ENCODE measurements around the gene PTPRC.

The PTPRC gene

GRCh38 chr1:198620951-198621824 lies 17.7 kb upstream of the PTPRC start:
- DNase-seq, result no peak

DNA sequence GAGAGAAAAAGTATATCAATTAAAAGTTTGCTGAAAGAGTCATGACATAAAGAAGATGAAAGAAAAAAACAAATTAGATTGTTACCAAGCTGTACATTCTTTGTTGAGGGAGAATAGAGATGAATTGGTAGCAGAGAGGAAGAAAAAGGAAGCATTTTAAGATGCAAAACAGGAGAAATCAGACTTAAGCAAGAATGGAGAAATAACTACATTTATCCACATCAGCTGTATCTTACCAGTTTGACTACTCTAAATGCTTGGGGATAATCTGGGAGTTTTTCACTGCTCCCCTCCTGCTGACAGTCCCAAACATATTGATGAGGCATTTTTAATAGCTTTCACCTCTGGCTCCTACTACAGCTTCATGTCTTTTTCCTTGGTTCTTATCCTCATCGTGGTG lies 16.8 kb upstream of the PTPRC start:
- DNase-seq, result no peak

GRCh38 chr1:198623752-198624647 lies 14.8 kb upstream of the PTPRC start:
- no peak for DNase-seq

- DNase-seq, result no peak
These were observed 14.2 kb upstream of the PTPRC start for GRCh38 chr1:198624648-198624980.

- no peak for DNase-seq
These were observed 11.3 kb upstream of the PTPRC start for GRCh38 chr1:198627436-198628066.

DNA sequence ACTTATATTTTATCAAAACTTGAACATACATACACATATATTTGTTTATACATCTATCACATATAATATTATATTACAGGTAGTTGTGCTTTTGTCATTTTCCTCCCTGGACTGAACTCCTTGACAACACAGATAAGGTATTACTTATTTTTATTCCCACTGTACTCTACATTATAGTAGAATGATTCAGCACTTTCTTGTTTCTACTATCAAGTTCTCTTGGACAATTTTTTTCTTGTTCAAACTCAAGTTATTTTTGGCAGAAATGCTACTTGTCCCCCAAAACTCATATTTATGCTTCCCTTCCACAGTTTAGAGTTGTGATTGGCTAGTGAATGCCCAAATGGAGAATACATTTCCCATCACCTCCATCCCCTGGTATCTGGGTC lies 10.8 kb upstream of the PTPRC start:
- no peak for DNase-seq

DNA sequence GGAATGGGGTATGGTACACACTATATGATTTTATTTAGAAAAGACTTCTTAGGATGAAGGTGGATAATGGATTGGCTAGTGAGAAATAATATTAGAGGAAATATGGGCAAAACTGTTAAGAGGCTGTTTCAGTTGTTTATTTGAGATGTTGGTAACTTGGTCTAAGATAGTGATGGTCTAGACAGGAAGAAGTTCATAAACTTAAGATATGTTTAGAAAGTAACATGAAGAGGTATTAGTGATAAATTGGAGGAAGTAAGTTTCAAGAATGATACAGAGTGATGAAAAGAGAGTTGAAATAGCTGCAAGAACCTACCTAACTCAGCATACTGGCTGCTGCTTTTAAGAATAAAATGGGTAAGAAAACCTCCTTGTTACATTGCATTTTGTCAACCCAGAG lies 9.2 kb upstream of the PTPRC start:
- DNase-seq, result no peak

DNA sequence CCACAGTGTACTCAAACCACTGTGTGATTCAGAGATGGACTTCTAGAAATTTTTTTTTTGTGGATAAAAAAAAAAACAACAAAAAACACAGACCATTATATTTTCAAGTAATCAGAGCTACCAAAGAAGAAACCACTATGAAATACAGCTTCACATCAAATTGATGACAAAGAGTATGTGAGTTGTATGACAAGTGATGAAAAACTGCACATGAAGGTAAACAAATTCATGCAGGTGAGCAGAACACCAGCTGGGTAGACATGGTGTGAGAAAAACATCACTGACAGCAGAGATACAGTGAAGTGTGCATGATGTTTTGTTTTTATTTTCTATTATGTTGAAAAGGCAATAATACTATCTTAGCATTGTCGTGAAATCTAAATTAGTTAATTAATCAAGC lies 8.0 kb upstream of the PTPRC start:
- DNase-seq, result no peak

DNA sequence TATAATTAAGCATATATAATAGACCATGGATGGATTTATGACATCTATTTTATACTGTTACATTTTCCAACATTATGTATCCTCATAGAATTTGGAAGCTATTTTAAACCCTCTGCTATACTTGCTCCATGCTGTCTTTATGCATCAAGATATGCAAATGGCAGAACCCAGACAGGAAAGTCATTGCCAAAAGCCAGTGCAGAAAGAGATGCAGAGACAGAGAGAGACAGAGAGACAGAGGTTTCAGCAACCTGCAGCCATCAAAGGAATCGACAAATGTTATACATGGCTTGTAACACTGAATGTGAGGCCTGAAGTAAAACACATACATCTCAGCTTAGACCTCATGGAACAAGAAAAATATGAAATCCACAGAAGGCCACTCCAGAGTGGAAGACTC lies 7.5 kb upstream of the PTPRC start:
- no peak for DNase-seq

- DNase-seq, result no peak
These were observed 6.8 kb upstream of the PTPRC start for GRCh38 chr1:198632007-198632406.

GRCh38 chr1:198633675-198634121 lies 5.1 kb upstream of the PTPRC start:
- DNase-seq, result no peak

GRCh38 chr1:198635964-198636363 lies 2.9 kb upstream of the PTPRC start:
- DNase-seq, result no peak

DNA sequence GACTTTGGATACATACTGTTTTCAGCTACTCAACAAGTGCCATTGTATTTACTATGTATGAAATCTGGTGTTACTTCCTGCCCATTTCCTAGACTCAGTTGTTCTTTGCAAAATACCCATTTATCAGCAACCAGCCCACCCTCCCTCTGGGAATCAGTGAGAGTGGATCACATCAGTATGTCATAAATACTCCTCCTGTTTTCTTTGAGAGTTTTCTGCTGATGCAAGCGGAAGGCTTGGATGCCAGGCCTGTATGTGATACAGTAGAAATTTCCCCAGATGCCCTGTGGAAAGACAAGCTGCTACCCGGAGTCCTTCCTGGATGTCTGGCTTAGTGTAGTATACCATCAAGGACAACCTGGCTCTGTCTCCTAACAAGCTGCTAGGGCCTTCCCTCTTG lies 2.4 kb upstream of the PTPRC start:
- no peak for DNase-seq

- no peak for DNase-seq
These were observed 1.7 kb upstream of the PTPRC start for GRCh38 chr1:198637157-198637556.

GRCh38 chr1:198637916-198638437 lies 863 bp upstream of the PTPRC start:
- DNase-seq, result no peak

DNA sequence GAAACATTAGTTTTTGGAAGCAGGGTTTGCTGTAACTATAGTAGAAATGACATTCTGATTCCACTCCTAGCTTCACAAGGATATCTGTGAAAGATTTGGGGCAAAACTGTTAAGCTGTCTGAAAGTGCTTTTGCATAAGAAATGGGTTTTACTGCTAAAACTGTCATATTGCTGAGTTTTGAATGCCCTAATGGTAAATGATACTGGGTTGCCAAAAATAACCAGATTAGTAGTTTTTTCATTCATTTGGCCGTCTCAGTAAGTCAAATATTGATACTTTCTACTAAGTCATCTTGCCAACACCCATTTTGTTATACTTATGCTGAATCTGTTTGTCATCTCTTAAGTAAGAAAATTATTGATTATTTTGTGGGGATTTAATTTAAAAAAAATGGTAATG lies 399 bp upstream of the PTPRC start:
- no peak for DNase-seq

DNA sequence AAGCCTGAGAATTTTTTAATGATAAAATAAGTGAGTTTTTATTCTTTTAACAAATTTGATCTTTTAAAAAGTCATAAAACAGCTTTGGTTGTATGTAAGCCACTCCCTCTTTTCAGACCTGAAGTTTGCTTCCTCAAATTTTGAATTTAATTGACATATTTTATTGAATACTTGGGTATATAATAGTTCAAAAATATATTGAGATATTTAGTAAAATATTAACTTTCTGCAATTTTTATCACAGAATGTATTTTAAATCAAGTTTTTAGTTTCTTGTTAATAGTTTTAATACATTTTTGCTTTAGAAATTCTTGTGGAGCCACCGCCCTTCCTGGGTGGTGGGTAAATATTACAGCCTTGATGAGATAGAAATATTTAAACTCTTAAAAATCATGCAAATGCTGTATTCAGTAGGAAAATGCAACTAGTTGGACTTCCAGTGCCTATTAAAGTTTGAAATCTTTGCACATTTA lies 867 bp downstream of the PTPRC start:
- no peak for DNase-seq

DNA sequence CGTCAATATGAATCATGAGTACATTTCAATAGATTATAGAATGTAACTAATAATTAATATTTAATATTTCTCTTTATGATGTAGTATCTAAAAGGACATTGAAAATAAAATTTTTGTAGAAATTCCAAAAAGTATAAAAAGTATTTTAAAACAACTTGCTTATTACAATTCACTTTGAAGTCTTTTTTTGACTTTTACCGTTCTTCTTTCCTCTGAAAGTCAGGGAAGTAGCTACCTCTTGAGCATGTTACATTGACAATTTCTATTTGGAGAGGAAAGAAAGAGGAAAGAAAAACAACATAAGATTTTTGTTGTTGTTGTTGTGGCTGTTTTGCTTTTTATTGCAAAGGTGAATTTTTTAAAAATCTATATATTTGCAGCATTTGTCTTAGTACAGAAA lies 1.3 kb downstream of the PTPRC start:
- DNase-seq, result no peak

GRCh38 chr1:198641501-198641900 lies 2.7 kb downstream of the PTPRC start:
- DNase-seq, result no peak

DNA sequence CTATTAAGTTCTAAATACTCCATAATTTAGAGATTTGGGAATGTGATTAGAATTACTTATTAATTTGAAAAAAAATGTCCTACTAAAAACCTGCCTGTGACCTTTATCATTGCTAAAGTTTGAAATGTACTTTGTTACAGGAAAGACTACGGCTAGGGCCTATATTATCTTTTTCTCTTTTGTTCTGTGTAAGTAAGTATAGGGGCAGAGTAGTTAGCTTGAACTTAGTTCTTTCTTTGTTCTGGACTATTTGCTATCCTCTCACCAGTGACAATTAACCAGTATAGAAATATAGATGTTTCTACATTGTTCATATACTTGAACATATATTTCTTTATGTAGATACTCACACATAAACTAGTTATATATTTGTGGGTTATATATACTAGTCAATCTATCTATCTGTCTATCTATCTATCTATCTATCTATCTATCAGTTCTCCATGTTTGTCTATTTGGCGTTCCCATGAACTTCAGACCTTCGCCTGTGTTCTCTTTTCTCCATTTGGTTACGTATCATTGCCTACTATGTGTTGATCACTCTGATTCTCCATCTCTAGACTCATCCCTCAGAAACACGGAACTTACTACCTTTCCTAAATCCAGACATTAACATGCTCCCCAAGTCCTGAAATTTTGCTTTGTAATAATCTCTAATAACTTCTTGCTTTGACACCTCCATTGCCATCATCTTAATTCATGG lies 3.3 kb downstream of the PTPRC start:
- DNase-seq, result no peak

GRCh38 chr1:198642983-198643382 lies 4.1 kb downstream of the PTPRC start:
- no peak for DNase-seq

GRCh38 chr1:198643808-198644207 lies 5.0 kb downstream of the PTPRC start:
- no peak for DNase-seq

GRCh38 chr1:198647055-198647454 lies 8.2 kb downstream of the PTPRC start:
- no peak for DNase-seq
